Measurements from ENCODE around the gene DNER. TPM values are rescaled to one million over a fixed set of nuclear protein-coding genes. Genes with fewer than 3 reads are reported as not detected.

The DNER gene
- total and polyA plus RNA-seq, 2 experiments from 2014 or later: 4.7 to 8.8 TPM

DNA sequence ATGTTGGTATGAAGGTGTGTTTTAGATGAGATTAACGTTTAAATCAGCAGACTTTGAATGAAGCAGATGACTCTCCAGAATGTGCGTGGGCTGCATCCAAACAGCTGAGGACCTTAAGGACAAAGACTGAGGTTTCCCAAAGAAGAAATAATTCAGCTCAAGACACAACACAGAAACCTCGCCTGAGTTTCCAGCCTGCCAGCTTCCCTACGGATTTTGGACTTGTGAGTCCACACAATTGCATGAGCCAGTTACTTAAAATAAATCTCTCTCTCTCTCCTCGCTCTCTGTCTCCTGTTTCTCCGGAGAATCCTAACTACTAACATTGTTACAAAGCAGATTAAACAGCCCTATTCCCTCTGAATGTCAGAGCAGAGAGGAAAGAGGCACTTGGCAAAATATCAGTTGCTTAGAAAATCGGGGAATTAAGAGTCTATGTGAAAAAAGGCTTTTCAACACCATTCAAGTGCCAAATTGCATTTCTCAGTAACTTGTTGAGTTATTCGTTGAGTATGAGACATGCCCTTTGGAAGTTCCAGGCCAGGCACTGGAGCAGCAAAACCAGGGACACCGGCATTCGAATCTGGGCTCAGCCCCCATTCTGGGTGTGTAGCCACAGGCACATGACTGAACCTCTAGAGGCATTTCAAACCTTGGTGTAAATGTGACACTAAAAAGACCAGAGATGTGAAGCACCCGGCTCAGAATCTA, 268.7 kb downstream of the DNER start:
- H3K27me3 Mint-ChIP-seq (ENCODE audit: insufficient read depth, low read depth, poor library complexity): peaks cover 1% of the 10 kb centered on the region
- no peaks in the 10 kb centered on the region for H3K36me3 ChIP-seq (ENCODE audit: insufficient read depth)
- no peaks in the 10 kb centered on the region for H3K79me2 ChIP-seq (replicated peaks; ENCODE audit: insufficient read depth)
- H3K4me1 ChIP-seq (ENCODE audit: insufficient read depth): no peaks in the 10 kb centered on the region
- no peak overlapping the region for H3K27ac ChIP-seq (ENCODE audit: low read depth)
- no peaks in the 10 kb centered on the region for H3K27me3 ChIP-seq (ENCODE audit: insufficient read depth)
- DNase-seq (ENCODE audit: low spot score) (no peak), ATAC-seq (no peak)
- no peaks in the 10 kb centered on the region for H3K9me2 ChIP-seq (ENCODE audit: insufficient read depth)
- no peaks in the 10 kb centered on the region; the same call in 2 of the 3 replicates for H3K4me1 Mint-ChIP-seq
- TF ChIP-seq STAT1 (IDR thresholded peaks at IDR 0.05; ENCODE audit: unreplicated experiment) (no peak), ZNF114 (CRISPR knock-in tag; IDR thresholded peaks at IDR 0.05) (no peak), ETS1 (IDR thresholded peaks at IDR 0.05) (no peak), CTCF (conservative IDR thresholded peaks at IDR 0.05; ENCODE audit: low read depth in 2 of 2) (no peak), NANOG (IDR thresholded peaks at IDR 0.05; ENCODE audit: borderline replicate concordance) (no peak), ZNF331 (CRISPR knock-in tag; IDR thresholded peaks at IDR 0.05; ENCODE audit: low read depth) (no peak), JUNB (IDR thresholded peaks at IDR 0.05; ENCODE audit: unreplicated experiment) (no peak), POLR2AphosphoS5 (IDR thresholded peaks at IDR 0.05; ENCODE audit: low read depth) (no peak), EZH2 (IDR thresholded peaks at IDR 0.05; ENCODE audit: low read depth, unreplicated experiment) (no peak)
- TF ChIP-seq, protein P1, sequence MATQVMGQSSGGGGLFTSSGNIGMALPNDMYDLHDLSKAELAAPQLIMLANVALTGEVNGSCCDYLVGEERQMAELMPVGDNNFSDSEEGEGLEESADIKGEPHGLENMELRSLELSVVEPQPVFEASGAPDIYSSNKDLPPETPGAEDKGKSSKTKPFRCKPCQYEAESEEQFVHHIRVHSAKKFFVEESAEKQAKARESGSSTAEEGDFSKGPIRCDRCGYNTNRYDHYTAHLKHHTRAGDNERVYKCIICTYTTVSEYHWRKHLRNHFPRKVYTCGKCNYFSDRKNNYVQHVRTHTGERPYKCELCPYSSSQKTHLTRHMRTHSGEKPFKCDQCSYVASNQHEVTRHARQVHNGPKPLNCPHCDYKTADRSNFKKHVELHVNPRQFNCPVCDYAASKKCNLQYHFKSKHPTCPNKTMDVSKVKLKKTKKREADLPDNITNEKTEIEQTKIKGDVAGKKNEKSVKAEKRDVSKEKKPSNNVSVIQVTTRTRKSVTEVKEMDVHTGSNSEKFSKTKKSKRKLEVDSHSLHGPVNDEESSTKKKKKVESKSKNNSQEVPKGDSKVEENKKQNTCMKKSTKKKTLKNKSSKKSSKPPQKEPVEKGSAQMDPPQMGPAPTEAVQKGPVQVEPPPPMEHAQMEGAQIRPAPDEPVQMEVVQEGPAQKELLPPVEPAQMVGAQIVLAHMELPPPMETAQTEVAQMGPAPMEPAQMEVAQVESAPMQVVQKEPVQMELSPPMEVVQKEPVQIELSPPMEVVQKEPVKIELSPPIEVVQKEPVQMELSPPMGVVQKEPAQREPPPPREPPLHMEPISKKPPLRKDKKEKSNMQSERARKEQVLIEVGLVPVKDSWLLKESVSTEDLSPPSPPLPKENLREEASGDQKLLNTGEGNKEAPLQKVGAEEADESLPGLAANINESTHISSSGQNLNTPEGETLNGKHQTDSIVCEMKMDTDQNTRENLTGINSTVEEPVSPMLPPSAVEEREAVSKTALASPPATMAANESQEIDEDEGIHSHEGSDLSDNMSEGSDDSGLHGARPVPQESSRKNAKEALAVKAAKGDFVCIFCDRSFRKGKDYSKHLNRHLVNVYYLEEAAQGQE (IDR thresholded peaks at IDR 0.05; ENCODE audit: unreplicated experiment): no peak
- TF ChIP-seq, protein P2, sequence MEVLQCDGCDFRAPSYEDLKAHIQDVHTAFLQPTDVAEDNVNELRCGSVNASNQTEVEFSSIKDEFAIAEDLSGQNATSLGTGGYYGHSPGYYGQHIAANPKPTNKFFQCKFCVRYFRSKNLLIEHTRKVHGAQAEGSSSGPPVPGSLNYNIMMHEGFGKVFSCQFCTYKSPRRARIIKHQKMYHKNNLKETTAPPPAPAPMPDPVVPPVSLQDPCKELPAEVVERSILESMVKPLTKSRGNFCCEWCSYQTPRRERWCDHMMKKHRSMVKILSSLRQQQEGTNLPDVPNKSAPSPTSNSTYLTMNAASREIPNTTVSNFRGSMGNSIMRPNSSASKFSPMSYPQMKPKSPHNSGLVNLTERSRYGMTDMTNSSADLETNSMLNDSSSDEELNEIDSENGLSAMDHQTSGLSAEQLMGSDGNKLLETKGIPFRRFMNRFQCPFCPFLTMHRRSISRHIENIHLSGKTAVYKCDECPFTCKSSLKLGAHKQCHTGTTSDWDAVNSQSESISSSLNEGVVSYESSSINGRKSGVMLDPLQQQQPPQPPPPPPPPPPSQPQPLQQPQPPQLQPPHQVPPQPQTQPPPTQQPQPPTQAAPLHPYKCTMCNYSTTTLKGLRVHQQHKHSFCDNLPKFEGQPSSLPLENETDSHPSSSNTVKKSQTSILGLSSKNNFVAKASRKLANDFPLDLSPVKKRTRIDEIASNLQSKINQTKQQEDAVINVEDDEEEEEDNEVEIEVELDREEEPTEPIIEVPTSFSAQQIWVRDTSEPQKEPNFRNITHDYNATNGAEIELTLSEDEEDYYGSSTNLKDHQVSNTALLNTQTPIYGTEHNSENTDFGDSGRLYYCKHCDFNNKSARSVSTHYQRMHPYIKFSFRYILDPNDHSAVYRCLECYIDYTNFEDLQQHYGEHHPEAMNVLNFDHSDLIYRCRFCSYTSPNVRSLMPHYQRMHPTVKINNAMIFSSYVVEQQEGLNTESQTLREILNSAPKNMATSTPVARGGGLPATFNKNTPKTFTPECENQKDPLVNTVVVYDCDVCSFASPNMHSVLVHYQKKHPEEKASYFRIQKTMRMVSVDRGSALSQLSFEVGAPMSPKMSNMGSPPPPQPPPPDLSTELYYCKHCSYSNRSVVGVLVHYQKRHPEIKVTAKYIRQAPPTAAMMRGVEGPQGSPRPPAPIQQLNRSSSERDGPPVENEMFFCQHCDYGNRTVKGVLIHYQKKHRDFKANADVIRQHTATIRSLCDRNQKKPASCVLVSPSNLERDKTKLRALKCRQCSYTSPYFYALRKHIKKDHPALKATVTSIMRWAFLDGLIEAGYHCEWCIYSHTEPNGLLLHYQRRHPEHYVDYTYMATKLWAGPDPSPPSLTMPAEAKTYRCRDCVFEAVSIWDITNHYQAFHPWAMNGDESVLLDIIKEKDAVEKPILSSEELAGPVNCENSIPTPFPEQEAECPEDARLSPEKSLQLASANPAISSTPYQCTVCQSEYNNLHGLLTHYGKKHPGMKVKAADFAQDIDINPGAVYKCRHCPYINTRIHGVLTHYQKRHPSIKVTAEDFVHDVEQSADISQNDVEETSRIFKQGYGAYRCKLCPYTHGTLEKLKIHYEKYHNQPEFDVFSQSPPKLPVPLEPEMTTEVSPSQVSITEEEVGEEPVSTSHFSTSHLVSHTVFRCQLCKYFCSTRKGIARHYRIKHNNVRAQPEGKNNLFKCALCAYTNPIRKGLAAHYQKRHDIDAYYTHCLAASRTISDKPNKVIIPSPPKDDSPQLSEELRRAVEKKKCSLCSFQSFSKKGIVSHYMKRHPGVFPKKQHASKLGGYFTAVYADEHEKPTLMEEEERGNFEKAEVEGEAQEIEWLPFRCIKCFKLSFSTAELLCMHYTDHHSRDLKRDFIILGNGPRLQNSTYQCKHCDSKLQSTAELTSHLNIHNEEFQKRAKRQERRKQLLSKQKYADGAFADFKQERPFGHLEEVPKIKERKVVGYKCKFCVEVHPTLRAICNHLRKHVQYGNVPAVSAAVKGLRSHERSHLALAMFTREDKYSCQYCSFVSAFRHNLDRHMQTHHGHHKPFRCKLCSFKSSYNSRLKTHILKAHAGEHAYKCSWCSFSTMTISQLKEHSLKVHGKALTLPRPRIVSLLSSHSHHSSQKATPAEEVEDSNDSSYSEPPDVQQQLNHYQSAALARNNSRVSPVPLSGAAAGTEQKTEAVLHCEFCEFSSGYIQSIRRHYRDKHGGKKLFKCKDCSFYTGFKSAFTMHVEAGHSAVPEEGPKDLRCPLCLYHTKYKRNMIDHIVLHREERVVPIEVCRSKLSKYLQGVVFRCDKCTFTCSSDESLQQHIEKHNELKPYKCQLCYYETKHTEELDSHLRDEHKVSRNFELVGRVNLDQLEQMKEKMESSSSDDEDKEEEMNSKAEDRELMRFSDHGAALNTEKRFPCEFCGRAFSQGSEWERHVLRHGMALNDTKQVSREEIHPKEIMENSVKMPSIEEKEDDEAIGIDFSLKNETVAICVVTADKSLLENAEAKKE (CRISPR knock-in tag; IDR thresholded peaks at IDR 0.05): no peak
- H3K4me2 ChIP-seq: no peak overlapping the region
- H3K36me3 Mint-ChIP-seq (ENCODE audit: low read depth): no peaks in the 10 kb centered on the region
- H3K4me3 ChIP-seq: no peak overlapping the region
- H3K4me3 Mint-ChIP-seq: no peak overlapping the region
- no peak overlapping the region for H3K27ac Mint-ChIP-seq
- H2AFZ ChIP-seq: no peak overlapping the region
- no peaks in the 10 kb centered on the region for H3F3A ChIP-seq (replicated peaks; ENCODE audit: low read depth)
- H4K20me1 ChIP-seq (replicated peaks; ENCODE audit: insufficient read depth): no peaks in the 10 kb centered on the region
- peaks cover 2% of the 10 kb centered on the region; the same call in 1 of the 3 replicates for H3K9me3 Mint-ChIP-seq

Measured in GM23338 (cell line).